ENCODE results near the gene PTPRO.

PTPRO gene

DNA sequence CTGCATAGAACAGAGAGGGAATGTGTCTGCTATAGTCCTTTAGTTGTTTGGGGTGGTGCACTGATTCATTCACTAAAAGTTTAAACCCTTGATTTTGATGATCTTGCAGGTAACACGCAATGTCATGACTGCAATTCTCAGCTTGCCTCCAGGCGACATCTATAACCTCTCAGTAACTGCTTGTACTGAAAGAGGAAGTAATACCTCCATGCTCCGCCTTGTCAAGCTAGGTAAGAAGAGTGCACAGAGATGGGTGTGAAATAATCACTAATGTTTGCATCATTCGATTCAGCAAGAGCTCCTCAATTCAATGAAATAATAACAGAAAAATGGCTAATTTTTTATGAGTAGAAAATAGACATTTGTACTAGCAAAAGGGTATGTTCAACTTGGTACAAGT, 203.7 kb downstream of the PTPRO start:
- no peak overlapping the region for H3K4me3 ChIP-seq (ENCODE audit: low read length)
- no peak for DNase-seq (ENCODE audit: low read depth)
- no peak for TF ChIP-seq CTCF (conservative IDR thresholded peaks at IDR 0.05; ENCODE audit: low read depth, low read length)

DNA sequence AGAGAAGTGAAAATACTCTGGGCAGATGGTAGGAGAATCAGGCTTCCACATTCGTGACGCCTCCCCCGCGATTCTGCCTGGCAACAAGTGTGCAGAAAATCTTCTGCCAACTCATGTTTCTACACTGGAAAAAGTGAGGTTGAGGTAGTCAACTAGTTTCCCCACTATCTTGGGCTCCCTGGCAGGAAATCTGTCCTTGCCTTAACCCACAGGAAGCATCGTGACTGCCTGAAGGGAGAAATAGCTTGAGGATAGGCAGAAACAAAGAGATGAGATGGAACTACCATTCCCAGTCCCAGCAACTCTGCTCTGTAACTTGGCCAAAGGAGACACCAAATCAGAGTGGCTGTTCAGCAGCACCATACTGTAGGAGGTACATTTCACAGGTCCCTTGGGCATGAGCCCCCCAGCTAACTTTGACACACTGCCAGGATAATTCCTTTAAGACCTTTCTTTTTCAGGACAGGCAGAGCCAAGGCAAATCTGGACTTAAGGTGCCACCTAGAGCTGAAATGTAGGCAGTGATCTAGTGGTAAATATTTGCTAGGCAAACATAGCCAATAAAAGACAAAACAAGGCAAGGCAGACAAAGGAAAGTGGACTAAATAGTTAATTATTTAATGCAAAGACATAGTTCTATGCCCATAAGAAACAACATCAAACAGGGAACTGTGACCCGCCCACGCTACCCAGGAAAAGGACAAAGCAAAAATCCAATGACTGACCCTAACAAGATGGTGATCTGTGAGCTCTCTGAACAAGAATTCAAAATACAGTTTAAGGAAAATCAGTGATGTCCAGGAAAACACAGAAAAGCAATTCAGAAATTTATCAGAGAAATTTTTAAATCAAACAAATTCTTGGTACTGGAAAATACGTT, 205.1 kb downstream of the PTPRO start:
- no peak overlapping the region for H3K4me3 ChIP-seq (ENCODE audit: low read length)
- TF ChIP-seq CTCF (conservative IDR thresholded peaks at IDR 0.05; ENCODE audit: low read depth, low read length), result peak; percentile 44
- no peak for DNase-seq (ENCODE audit: low read depth)

- TF ChIP-seq CTCF (conservative IDR thresholded peaks at IDR 0.05; ENCODE audit: low read depth, low read length), result no peak
- no peak overlapping the region for H3K4me3 ChIP-seq (ENCODE audit: low read length)
- DNase-seq (ENCODE audit: low read depth), result no peak
Measured at GRCh38 chr12:15528666-15529065, 206.4 kb downstream of the PTPRO start.

DNA sequence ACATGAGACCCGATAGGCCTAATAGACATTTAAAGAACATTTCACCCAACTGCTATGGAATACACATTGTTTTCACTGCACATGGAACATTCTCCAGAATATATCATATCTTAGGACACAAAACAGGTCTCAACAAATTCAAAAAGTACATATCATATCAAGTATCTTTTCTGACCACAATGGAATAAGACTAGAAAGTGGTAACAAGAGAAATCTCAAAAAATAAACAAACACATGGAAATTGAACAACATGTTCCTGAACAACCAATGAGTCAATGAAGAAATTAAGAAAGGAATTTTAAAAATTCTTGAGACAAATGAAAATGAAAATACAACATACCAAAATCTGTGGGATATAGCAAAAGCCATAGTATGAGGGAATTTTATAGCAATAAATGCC, 208.1 kb downstream of the PTPRO start:
- DNase-seq (ENCODE audit: low read depth), result no peak
- H3K4me3 ChIP-seq (ENCODE audit: low read length), result no peak overlapping the region
- no peak for TF ChIP-seq CTCF (conservative IDR thresholded peaks at IDR 0.05; ENCODE audit: low read depth, low read length)

DNA sequence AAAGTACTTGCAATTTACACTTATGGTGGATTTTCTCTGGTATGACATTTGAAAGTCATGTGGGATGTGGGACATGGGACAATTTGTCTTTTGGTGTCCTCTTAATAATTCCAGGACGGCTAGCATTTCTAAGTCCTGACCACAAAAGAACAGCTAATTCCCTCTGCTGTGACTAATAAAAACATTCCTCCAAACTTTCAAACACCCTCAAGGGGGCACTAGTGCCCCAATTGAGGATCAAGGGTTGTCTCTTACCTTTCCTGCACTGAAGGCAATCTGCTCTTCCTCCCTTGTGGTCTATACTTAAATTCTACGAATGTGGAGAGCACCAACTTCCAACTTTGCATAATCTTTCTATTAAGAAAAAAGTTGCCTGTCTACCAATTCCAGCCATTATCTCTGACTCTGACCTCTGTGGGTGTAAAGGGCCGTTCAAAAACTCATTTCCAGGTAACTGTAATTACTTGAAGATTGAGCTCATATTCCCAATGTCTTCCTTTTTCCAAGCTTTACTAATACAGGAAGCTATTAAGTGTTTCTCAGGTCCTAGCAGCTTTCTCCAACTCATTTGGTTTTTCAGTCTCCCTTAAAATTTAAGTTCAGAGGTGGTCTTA, 210.2 kb downstream of the PTPRO start:
- peak; percentile 43 for DNase-seq (ENCODE audit: low read depth)
- TF ChIP-seq CTCF (conservative IDR thresholded peaks at IDR 0.05; ENCODE audit: low read depth, low read length), result peak; percentile 74
- H3K4me3 ChIP-seq (ENCODE audit: low read length), result no peak overlapping the region

DNA sequence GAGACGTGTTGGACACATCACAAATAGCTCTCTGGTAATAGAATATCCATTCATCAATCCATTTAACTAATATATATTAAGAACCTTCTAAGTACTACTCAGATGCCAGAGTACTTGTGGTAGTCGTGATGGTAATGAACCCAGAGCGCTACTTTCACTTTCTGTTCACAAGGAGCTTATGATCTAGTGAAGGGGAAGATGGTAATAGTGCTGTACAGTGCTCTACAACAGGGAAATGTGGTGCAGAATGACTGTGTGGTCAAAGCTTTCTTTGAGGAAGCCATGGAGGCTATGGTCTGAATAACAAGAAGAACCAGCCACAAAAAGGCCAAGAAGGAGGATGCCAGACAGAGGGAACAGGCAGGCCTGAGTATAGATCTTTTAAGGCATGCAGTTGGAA, 212.0 kb downstream of the PTPRO start:
- H3K4me3 ChIP-seq (ENCODE audit: low read length), result no peak overlapping the region
- no peak for DNase-seq (ENCODE audit: low read depth)
- no peak for TF ChIP-seq CTCF (conservative IDR thresholded peaks at IDR 0.05; ENCODE audit: low read depth, low read length)

GRCh38 chr12:15534874-15535273, 212.6 kb downstream of the PTPRO start:
- no peak for DNase-seq (ENCODE audit: low read depth)
- no peak overlapping the region for H3K4me3 ChIP-seq (ENCODE audit: low read length)
- no peak for TF ChIP-seq CTCF (conservative IDR thresholded peaks at IDR 0.05; ENCODE audit: low read depth, low read length)

Measured in retinal pigment epithelial cell (primary cell).